H9 (cell line): ENCODE results near the gene ATP8A1. TPM values are rescaled to one million over a fixed set of nuclear protein-coding genes. Genes with fewer than 3 reads are reported as not detected.

Source experiments
- DNase-seq: peaks from one replicate; pipeline ENCODE4 v3.0.0-alpha.2; 2017
- H2AFZ ChIP-seq: one replicate; pipeline ENCODE4 v1.6.1; 2013; ENCODE audit warnings: mild to moderate bottlenecking, low read length, control low read depth, moderate library complexity
- H2AK5ac ChIP-seq: 2 replicates; pipeline ENCODE4 v1.6.1; 2013; ENCODE audit warnings: low read length, control low read depth, mixed read lengths; ENCODE audit not compliant: insufficient read length
- H2BK120ac ChIP-seq: one replicate; pipeline ENCODE4 v1.6.1; 2013; ENCODE audit warnings: low read depth, mild to moderate bottlenecking, low read length, control low read depth, inconsistent platforms; ENCODE audit not compliant: poor library complexity, severe bottlenecking
- H2BK12ac ChIP-seq: 2 replicates; pipeline ENCODE4 v1.6.1; 2013; ENCODE audit warnings: low read length, control low read depth, mixed read lengths, low read depth; ENCODE audit not compliant: insufficient read length
- H2BK15ac ChIP-seq: 2 replicates; pipeline ENCODE4 v1.6.1; 2013; ENCODE audit warnings: low read depth, low read length, control low read depth
- H2BK20ac ChIP-seq: one replicate; pipeline ENCODE4 v1.6.1; 2013; ENCODE audit warnings: low read depth, mild to moderate bottlenecking, low read length, control low read depth, inconsistent platforms; ENCODE audit not compliant: poor library complexity, severe bottlenecking
- H2BK5ac ChIP-seq: 2 replicates; pipeline ENCODE4 v1.6.1; 2013; ENCODE audit warnings: low read length, control low read depth, mixed read lengths; ENCODE audit not compliant: insufficient read length
- H3K14ac ChIP-seq: 2 replicates; pipeline ENCODE4 v1.6.1; 2013; ENCODE audit warnings: low read length, control low read depth; ENCODE audit not compliant: insufficient read depth
- H3K18ac ChIP-seq: 2 replicates; pipeline ENCODE4 v1.6.1; 2013; ENCODE audit warnings: low read depth, mild to moderate bottlenecking, mixed read lengths, low read length, control low read depth; ENCODE audit not compliant: insufficient read length
- H3K23ac ChIP-seq: 2 replicates; pipeline ENCODE4 v1.6.1; 2013; ENCODE audit warnings: low read length, control low read depth, mixed read lengths, low read depth; ENCODE audit not compliant: insufficient read length
- H3K23me2 ChIP-seq: 2 replicates; pipeline ENCODE4 v1.6.1; 2013; ENCODE audit warnings: low read depth, mild to moderate bottlenecking, mixed read lengths, low read length, control low read depth; ENCODE audit not compliant: insufficient read length, poor library complexity, severe bottlenecking
- H3K27ac ChIP-seq: 2 replicates; pipeline ENCODE4 v1.5.1; 2013; ENCODE audit warnings: low read length, control low read depth, mixed read lengths, low read depth; ENCODE audit not compliant: insufficient read length
- H3K27me3 ChIP-seq: 2 replicates; pipeline ENCODE4 v1.6.1; 2013; ENCODE audit warnings: low read length, control low read depth, inconsistent platforms; ENCODE audit not compliant: insufficient read depth
- H3K4ac ChIP-seq: 2 replicates; pipeline ENCODE4 v1.6.1; 2013; ENCODE audit warnings: low read depth, mild to moderate bottlenecking, control low read depth, inconsistent platforms, low read length, moderate library complexity
- H3K4me1 ChIP-seq: 2 replicates; pipeline ENCODE4 v1.6.1; 2013; ENCODE audit warnings: low read length, control low read depth, inconsistent platforms; ENCODE audit not compliant: insufficient read depth
- H3K4me2 ChIP-seq: 2 replicates; pipeline ENCODE4 v1.6.1; 2013; ENCODE audit warnings: low read length, control low read depth, mixed read lengths; ENCODE audit not compliant: insufficient read length, insufficient read depth
- H3K56ac ChIP-seq: 2 replicates; pipeline ENCODE4 v1.6.1; 2013; ENCODE audit warnings: low read depth, mild to moderate bottlenecking, mixed read lengths, low read length, control low read depth; ENCODE audit not compliant: insufficient read length
- H3K79me1 ChIP-seq: 2 replicates; pipeline ENCODE4 v1.6.1; 2013; ENCODE audit warnings: low read depth, mild to moderate bottlenecking, moderate library complexity, low read length, control low read depth, inconsistent platforms; ENCODE audit not compliant: insufficient read depth, poor library complexity, severe bottlenecking
- H3K79me2 ChIP-seq: 2 replicates; pipeline ENCODE4 v1.6.1; 2013; ENCODE audit warnings: low read length, control low read depth, inconsistent platforms; ENCODE audit not compliant: insufficient read depth
- H3K9ac ChIP-seq: 2 replicates; pipeline ENCODE4 v1.6.1; 2013; ENCODE audit warnings: low read length, control low read depth, mixed read lengths; ENCODE audit not compliant: insufficient read length; ENCODE audit errors: extremely low read depth
- H3K9me3 ChIP-seq: one replicate; pipeline ENCODE4 v1.6.1; 2013; ENCODE audit warnings: low read depth, low read length, inconsistent platforms; ENCODE audit not compliant: control insufficient read depth
- H3T11ph ChIP-seq: one replicate; pipeline ENCODE4 v1.6.1; 2013; ENCODE audit warnings: mild to moderate bottlenecking, low read length, control low read depth, inconsistent platforms
- H4K20me1 ChIP-seq: one replicate; pipeline ENCODE4 v1.6.1; 2013; ENCODE audit not compliant: control insufficient read depth, insufficient read length, insufficient read depth
- H4K5ac ChIP-seq: 2 replicates; pipeline ENCODE4 v1.6.1; 2013; ENCODE audit warnings: low read depth, mild to moderate bottlenecking, mixed read lengths, low read length, control low read depth; ENCODE audit not compliant: insufficient read length
- H4K8ac ChIP-seq: replicated peaks from 2 replicates; pipeline ENCODE4 v1.6.1; 2013; ENCODE audit warnings: low read length, control low read depth, mixed read lengths, low read depth; ENCODE audit not compliant: insufficient read length
- H4K91ac ChIP-seq: 2 replicates; pipeline ENCODE4 v1.6.1; 2013; ENCODE audit warnings: low read depth, mild to moderate bottlenecking, moderate library complexity, mixed read lengths, low read length, control low read depth; ENCODE audit not compliant: insufficient read length
- H3K27ac Mint-ChIP-seq, 3 experiments: 2 replicates in 2 of 3; 3 replicates in 1 of 3; pipeline ENCODE4 v1.8.0; 2020 to 2021; ENCODE audit warnings: mixed read lengths in 3 of 3, mild to moderate bottlenecking in 1 of 3, moderate library complexity in 1 of 3
- H3K27me3 Mint-ChIP-seq: 2 replicates; pipeline ENCODE4 v1.8.0; 2021; ENCODE audit warnings: low read depth, mild to moderate bottlenecking, moderate library complexity, mixed read lengths
- H3K36me3 Mint-ChIP-seq, 3 experiments: 2 replicates in 2 of 3; 3 replicates in 1 of 3; pipeline ENCODE4 v1.8.0; 2020 to 2021; ENCODE audit warnings: low read depth in 3 of 3, mixed read lengths in 3 of 3; ENCODE audit not compliant: insufficient read depth in 1 of 3
- H3K4me1 Mint-ChIP-seq, 2 experiments: 2 replicates each; pipeline ENCODE4 v1.8.0; 2020; ENCODE audit warnings: mixed read lengths in 2 of 2
- H3K4me3 Mint-ChIP-seq, 2 experiments: 2 replicates in 1 of 2; 3 replicates in 1 of 2; pipeline ENCODE4 v1.8.0; 2020 to 2021; ENCODE audit warnings: mild to moderate bottlenecking in 2 of 2, mixed read lengths in 2 of 2, moderate library complexity in 1 of 2
- H3K9me3 Mint-ChIP-seq, 2 experiments: 2 replicates in 1 of 2; 3 replicates in 1 of 2; pipeline ENCODE4 v1.8.0; 2020; ENCODE audit warnings: mild to moderate bottlenecking in 2 of 2, mixed read lengths in 2 of 2, moderate library complexity in 1 of 2
- CTCF ChIP-seq: fragments of 200-600 bp; sonication (generic); conservative IDR thresholded peaks from 3 replicates; pipeline ENCODE4 v1.8.0; 2021; ENCODE audit warnings: antibody characterized with exemption, mild to moderate bottlenecking
- WGBS: extraction: QIAGEN DNeasy Blood & Tissue Kit; methylation state at CpG from one replicate; pipeline ENCODE4 v1.1.7; 2013; ENCODE audit warnings: missing lambda C conversion rate, low lambda C conversion rate, mixed read lengths; ENCODE audit not compliant: insufficient read length; ENCODE audit errors: extremely low coverage; 5-methylcytosine and 5-hydroxymethylcytosine counted together
- total RNA-seq: library from RNA; stranded (reverse); gene quantifications from 2 replicates; pipeline ENCODE4 v1.2.1, GENCODE V29; 2021

The ATP8A1 gene
- total RNA-seq, 1 experiment from 2014 or later, result 5.1 TPM

- no peak for DNase-seq
- no CpG with 5 or more reads among the region's 27 CpGs for WGBS
- no peak for TF ChIP-seq CTCF
Measured at GRCh38 chr4:42369489-42369888, 287.4 kb downstream of the ATP8A1 start.

More at GRCh38 chr4:42369489-42369888, 287.4 kb downstream of the ATP8A1 start:
- Histone ChIP-seq H4K8ac (no peak overlapping the region), H3K18ac (no peak overlapping the region), H4K20me1 (no peaks in the 10 kb centered on the region), H3K9ac (no peak overlapping the region), H3K56ac (no peak overlapping the region), H4K91ac (no peak overlapping the region), H2BK5ac (no peak overlapping the region), H2BK15ac (no peak overlapping the region), H3K79me2 (no peaks in the 10 kb centered on the region), H3K4me2 (no peak overlapping the region), H2BK120ac (no peak overlapping the region), H2BK20ac (no peak overlapping the region), H3K14ac (no peak overlapping the region), H3K27ac (no peak overlapping the region), H3K9me3 (no peaks in the 10 kb centered on the region), H2AFZ (no peak overlapping the region), H3K4me1 (no peaks in the 10 kb centered on the region), H4K5ac (no peak overlapping the region), H3T11ph (no peak overlapping the region), H3K79me1 (no peaks in the 10 kb centered on the region), H2AK5ac (no peak overlapping the region), H3K23ac (no peak overlapping the region), H2BK12ac (no peak overlapping the region), H3K27me3 (no peaks in the 10 kb centered on the region), H3K4ac (no peak overlapping the region), H3K23me2 (no peaks in the 10 kb centered on the region)
- Mint-ChIP-seq H3K4me1 (peaks cover 4 to 5% of the 10 kb centered on the region in 2 experiments), H3K27me3 (peaks cover 4% of the 10 kb centered on the region; the same call in 1 of the 2 replicates), H3K9me3 (peaks cover 3 to 9% of the 10 kb centered on the region in 2 experiments), H3K4me3 (no peak overlapping the region), H3K36me3 (peaks cover 5 to 10% (median 6%) of the 10 kb centered on the region in 3 experiments; a peak in 6 of 7 replicates), H3K27ac (no peak overlapping the region)
